CD14-positive monocyte (primary cell): ENCODE measurements around the gene TRIM44. TPM values are rescaled to one million over a fixed set of nuclear protein-coding genes. Genes with fewer than 3 reads are reported as not detected.

Experiments used
- DNase-seq, 3 donors: peaks; one replicate each; pipeline ENCODE4 v3.0.0-alpha.2; 2011 to 2022
- H2AFZ ChIP-seq: 2 replicates; pipeline ENCODE4 v1.6.0; 2012; ENCODE audit warnings: mild to moderate bottlenecking, low read depth, low read length, inconsistent platforms; ENCODE audit not compliant: insufficient read depth, poor library complexity, severe bottlenecking
- H3K27ac ChIP-seq, 2 donors: 1 replicate in 1 of 2; 2 replicates in 1 of 2; pipeline ENCODE4 v1.5.1; 2012 to 2013; ENCODE audit warnings: low read length in 2 of 2, control low read depth in 1 of 2, inconsistent platforms in 1 of 2, low read depth in 1 of 2, mild to moderate bottlenecking in 1 of 2
- H3K27me3 ChIP-seq, 2 donors: one replicate each; pipeline versions ENCODE4 v1.6.0 to v1.6.1; 2011 to 2013; ENCODE audit warnings: low read length in 2 of 2; ENCODE audit not compliant: control insufficient read depth in 2 of 2, insufficient read depth in 2 of 2
- H3K36me3 ChIP-seq, 2 donors: replicated peaks in 1 of 2; 1 replicate in 1 of 2; 2 replicates in 1 of 2; pipeline versions ENCODE4 v1.5.1 to v1.6.1; 2012 to 2013; ENCODE audit warnings: low read length in 2 of 2, control low read depth in 1 of 2, inconsistent platforms in 1 of 2, mild to moderate bottlenecking in 1 of 2; ENCODE audit not compliant: insufficient read depth in 2 of 2, control insufficient read depth in 1 of 2
- H3K4me1 ChIP-seq, 2 donors: 1 replicate in 1 of 2; 2 replicates in 1 of 2; pipeline versions ENCODE4 v1.5.1 to v1.6.1; 2012 to 2013; ENCODE audit warnings: low read length in 2 of 2, control low read depth in 1 of 2, inconsistent platforms in 1 of 2, mild to moderate bottlenecking in 1 of 2, moderate library complexity in 1 of 2; ENCODE audit not compliant: insufficient read depth in 2 of 2, control insufficient read depth in 1 of 2
- H3K4me2 ChIP-seq: replicated peaks from 2 replicates; pipeline ENCODE3; 2012; ENCODE audit warnings: low read length, moderate library complexity, mild to moderate bottlenecking; ENCODE audit not compliant: poor library complexity, severe bottlenecking; ENCODE audit errors: extremely low read depth
- H3K4me3 ChIP-seq, 3 experiments: fragments of 200-600 bp in 1 of 3; sonication (generic) in 1 of 3; replicated peaks in 1 of 3; 1 replicate in 2 of 3; 2 replicates in 1 of 3; pipeline ENCODE4 v1.5.1; 2011 to 2013; ENCODE audit warnings: low read length in 3 of 3, mild to moderate bottlenecking in 3 of 3, control low read depth in 2 of 3, low read depth in 2 of 3, inconsistent platforms in 1 of 3, moderate library complexity in 1 of 3
- H3K79me2 ChIP-seq: 2 replicates; pipeline ENCODE4 v1.6.0; 2012; ENCODE audit warnings: mild to moderate bottlenecking, control low read depth, inconsistent platforms, low read length, moderate library complexity; ENCODE audit not compliant: insufficient read depth
- H3K9ac ChIP-seq: 2 replicates; pipeline ENCODE4 v1.6.0; 2017; ENCODE audit warnings: low read length, mild to moderate bottlenecking; ENCODE audit not compliant: insufficient read depth, poor library complexity, severe bottlenecking
- H3K9me3 ChIP-seq, 2 donors: replicated peaks in 1 of 2; 1 replicate in 1 of 2; 2 replicates in 1 of 2; pipeline versions ENCODE4 v1.5.1 to v1.6.1; 2012 to 2013; ENCODE audit warnings: low read length in 2 of 2, control low read depth in 1 of 2; ENCODE audit not compliant: control insufficient read depth in 1 of 2, insufficient read depth in 1 of 2
- H4K20me1 ChIP-seq: 2 replicates; pipeline ENCODE4 v1.6.0; 2012; ENCODE audit warnings: mild to moderate bottlenecking, low read length, control low read depth, moderate library complexity; ENCODE audit not compliant: insufficient read depth
- H3K27ac Mint-ChIP-seq, 7 donors: one replicate each; pipeline ENCODE4 v1.8.0; 2020; ENCODE audit warnings: mild to moderate bottlenecking in 7 of 7, mixed read lengths in 7 of 7, moderate library complexity in 6 of 7, inconsistent platforms in 2 of 7
- H3K27me3 Mint-ChIP-seq, 3 donors: one replicate each; pipeline ENCODE4 v1.8.0; 2021 to 2022; ENCODE audit warnings: low read depth in 3 of 3, mild to moderate bottlenecking in 3 of 3, mixed read lengths in 3 of 3, moderate library complexity in 3 of 3, inconsistent platforms in 1 of 3
- H3K36me3 Mint-ChIP-seq, 2 donors: one replicate each; pipeline ENCODE4 v1.8.0; 2020; ENCODE audit warnings: mixed read lengths in 2 of 2, inconsistent platforms in 1 of 2, mild to moderate bottlenecking in 1 of 2
- H3K4me1 Mint-ChIP-seq: one replicate; pipeline ENCODE4 v1.8.0; 2020; ENCODE audit warnings: mild to moderate bottlenecking, mixed read lengths
- H3K4me3 Mint-ChIP-seq, 2 donors: one replicate each; pipeline ENCODE4 v1.8.0; 2020; ENCODE audit warnings: mild to moderate bottlenecking in 2 of 2, mixed read lengths in 2 of 2, moderate library complexity in 1 of 2
- H3K9me3 Mint-ChIP-seq, 7 donors: one replicate each; pipeline ENCODE4 v1.8.0; 2020 to 2022; ENCODE audit warnings: mixed read lengths in 7 of 7, mild to moderate bottlenecking in 6 of 7, moderate library complexity in 6 of 7, inconsistent platforms in 2 of 7
- WGBS: methylation state at CpG from one replicate; pipeline ENCODE4 v1.1.5; 2013; ENCODE audit warnings: missing lambda C conversion rate; ENCODE audit not compliant: insufficient coverage; 5-methylcytosine and 5-hydroxymethylcytosine counted together
- intact Hi-C, 2 donors: fragments of 100-400 bp; cut with micrococcal nuclease; formaldehyde crosslinking; loops; one replicate each; pipeline versions ENCODE4 v1.15.0 to v1.15.1; 2023
- polyA plus RNA-seq, 3 donors: library from polyadenylated mRNA; depleted of rRNA in 1 of 3; unstranded in 2 of 3; stranded (reverse) in 1 of 3; fragments of 300-500 nt in 2 of 3; fragments of >200 nt in 1 of 3; fragmentation: Illumina TruSeq in 2 of 3; gene quantifications; 1 replicate in 2 of 3; 2 replicates in 1 of 3; pipeline ENCODE4 v1.2.3, GENCODE V29; 2012 to 2021
- TF ChIP-seq, protein P1 (sequence below): fragments of 200-600 bp; IDR thresholded peaks from one replicate; pipeline ENCODE4 v1.8.0; 2022; ENCODE audit warnings: antibody characterized with exemption, mild to moderate bottlenecking

The TRIM44 gene
- polyA plus RNA-seq, 3 donors: 25.3 to 47.1 (median 45.9) TPM

DNA sequence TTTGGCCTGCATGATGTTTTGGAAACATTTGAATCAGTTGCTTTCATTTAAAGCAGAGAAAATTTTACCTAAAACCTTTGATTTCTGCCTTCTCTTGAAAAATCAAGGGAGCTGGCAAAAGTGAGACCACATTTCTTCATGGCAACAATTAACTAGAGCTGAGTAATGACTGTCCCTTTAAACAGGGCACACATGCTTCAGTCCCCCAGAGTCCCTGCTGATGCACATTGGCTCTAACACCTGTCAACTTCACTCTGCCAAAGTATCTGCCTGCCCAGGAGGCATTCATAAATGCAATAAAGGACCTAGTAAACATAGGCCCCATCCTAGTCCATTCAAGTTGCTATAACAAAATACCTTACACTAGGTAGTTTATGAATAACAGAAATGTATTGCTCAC is 194.2 kb downstream of the TRIM44 start:
- no peaks in the 10 kb centered on the region for H3K79me2 ChIP-seq
- H3K9me3 ChIP-seq: no peaks in the 10 kb centered on the region
- TF ChIP-seq, protein P1, sequence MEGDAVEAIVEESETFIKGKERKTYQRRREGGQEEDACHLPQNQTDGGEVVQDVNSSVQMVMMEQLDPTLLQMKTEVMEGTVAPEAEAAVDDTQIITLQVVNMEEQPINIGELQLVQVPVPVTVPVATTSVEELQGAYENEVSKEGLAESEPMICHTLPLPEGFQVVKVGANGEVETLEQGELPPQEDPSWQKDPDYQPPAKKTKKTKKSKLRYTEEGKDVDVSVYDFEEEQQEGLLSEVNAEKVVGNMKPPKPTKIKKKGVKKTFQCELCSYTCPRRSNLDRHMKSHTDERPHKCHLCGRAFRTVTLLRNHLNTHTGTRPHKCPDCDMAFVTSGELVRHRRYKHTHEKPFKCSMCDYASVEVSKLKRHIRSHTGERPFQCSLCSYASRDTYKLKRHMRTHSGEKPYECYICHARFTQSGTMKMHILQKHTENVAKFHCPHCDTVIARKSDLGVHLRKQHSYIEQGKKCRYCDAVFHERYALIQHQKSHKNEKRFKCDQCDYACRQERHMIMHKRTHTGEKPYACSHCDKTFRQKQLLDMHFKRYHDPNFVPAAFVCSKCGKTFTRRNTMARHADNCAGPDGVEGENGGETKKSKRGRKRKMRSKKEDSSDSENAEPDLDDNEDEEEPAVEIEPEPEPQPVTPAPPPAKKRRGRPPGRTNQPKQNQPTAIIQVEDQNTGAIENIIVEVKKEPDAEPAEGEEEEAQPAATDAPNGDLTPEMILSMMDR: no peak
- H4K20me1 ChIP-seq: no peaks in the 10 kb centered on the region
- H3K27ac ChIP-seq: no peak overlapping the region
- H3K4me2 ChIP-seq: no peak overlapping the region
- no peak overlapping the region for H3K4me3 ChIP-seq
- no peak overlapping the region for H3K27ac Mint-ChIP-seq
- H3K27me3 Mint-ChIP-seq: peaks cover 2 to 3% (median 3%) of the 10 kb centered on the region in 3 donors
- no peak overlapping the region for H3K9ac ChIP-seq
- no peaks in the 10 kb centered on the region for H3K36me3 Mint-ChIP-seq
- DNase-seq: no peak
- peaks cover 8% of the 10 kb centered on the region for H3K4me1 Mint-ChIP-seq
- H3K27me3 ChIP-seq: no peaks in the 10 kb centered on the region
- no peak overlapping the region for H2AFZ ChIP-seq
- no peaks in the 10 kb centered on the region for H3K9me3 Mint-ChIP-seq
- H3K4me3 Mint-ChIP-seq: no peak overlapping the region
- H3K36me3 ChIP-seq: no peaks in the 10 kb centered on the region
- intact Hi-C loops: no loop called here
- peaks cover 8% of the 10 kb centered on the region in 2 donors for H3K4me1 ChIP-seq

DNA sequence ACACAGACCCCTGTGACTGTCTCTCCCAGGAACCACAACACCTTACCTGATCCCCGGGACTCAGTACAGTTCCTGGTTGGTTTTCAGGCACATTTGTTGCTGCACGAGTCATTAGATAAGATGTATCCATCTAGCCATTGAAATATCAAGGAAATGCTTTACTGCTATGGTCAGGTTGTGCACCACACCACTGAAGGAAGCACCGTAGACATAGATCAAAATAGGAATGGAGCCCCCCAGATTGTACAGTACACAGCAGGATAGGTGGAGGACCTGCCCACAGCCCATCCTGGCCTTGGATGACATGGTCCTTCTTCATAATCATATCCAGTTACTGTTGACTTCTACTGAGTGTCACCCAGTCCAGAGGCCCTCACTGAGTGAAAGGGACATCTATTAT is 195.3 kb downstream of the TRIM44 start:
- Mint-ChIP-seq H3K9me3 (no peaks in the 10 kb centered on the region), H3K4me1 (no peaks in the 10 kb centered on the region), H3K27me3 (peaks cover 3% of the 10 kb centered on the region in 3 donors), H3K4me3 (no peak overlapping the region), H3K27ac (no peak overlapping the region), H3K36me3 (no peaks in the 10 kb centered on the region)
- WGBS: 100% methylated on average over 2 of the region's 3 CpGs
- Histone ChIP-seq H3K4me2 (no peak overlapping the region), H3K4me1 (no peaks in the 10 kb centered on the region), H3K27ac (no peak overlapping the region), H3K9me3 (no peaks in the 10 kb centered on the region), H3K36me3 (no peaks in the 10 kb centered on the region), H3K4me3 (no peak overlapping the region), H2AFZ (no peak overlapping the region), H4K20me1 (no peaks in the 10 kb centered on the region), H3K79me2 (no peaks in the 10 kb centered on the region), H3K9ac (no peak overlapping the region), H3K27me3 (no peaks in the 10 kb centered on the region)
- TF ChIP-seq, protein P1: no peak
- no peak for DNase-seq
- intact Hi-C loops: no loop called here
